ENCODE data around the gene UNK. TPM values are rescaled to one million over a fixed set of nuclear protein-coding genes. Genes with fewer than 3 reads are reported as not detected.
A peak's percentile ranks its signal among the peaks of the same experiment; 100 is the strongest.

UNK gene
- total and polyA plus RNA-seq, 9 of the 15 experiments (the other 6 are each of a cell fraction or from before 2014, with no cell fraction given): 12.8 to 38.6 (median 24.8) TPM

GRCh38 chr17:75843577-75844529 is 59.2 kb downstream of the UNK start, which contains the start of gene UNC13D (continued):
- no peak for TF ChIP-seq ILK (tag; IDR thresholded peaks at IDR 0.05; ENCODE audit: borderline replicate concordance, low read depth)
- 0 out of 2 replicates have a peak, but pooled peaks have one; percentile 21 for TF ChIP-seq ZNF584 (CRISPR knock-in tag; IDR thresholded peaks at IDR 0.05; ENCODE audit: low read depth)
- TF ChIP-seq, protein P1, sequence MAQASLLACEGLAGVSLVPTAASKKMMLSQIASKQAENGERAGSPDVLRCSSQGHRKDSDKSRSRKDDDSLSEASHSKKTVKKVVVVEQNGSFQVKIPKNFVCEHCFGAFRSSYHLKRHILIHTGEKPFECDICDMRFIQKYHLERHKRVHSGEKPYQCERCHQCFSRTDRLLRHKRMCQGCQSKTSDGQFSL (CRISPR knock-in tag; IDR thresholded peaks at IDR 0.05): peak; percentile 79; the same call in 1 of the 2 replicates
- TF ChIP-seq, protein P1 (tag; IDR thresholded peaks at IDR 0.05): peak in 1 of 2 experiments; percentile 89; a peak in 3 of 4 replicates
- TF ChIP-seq, protein P2, sequence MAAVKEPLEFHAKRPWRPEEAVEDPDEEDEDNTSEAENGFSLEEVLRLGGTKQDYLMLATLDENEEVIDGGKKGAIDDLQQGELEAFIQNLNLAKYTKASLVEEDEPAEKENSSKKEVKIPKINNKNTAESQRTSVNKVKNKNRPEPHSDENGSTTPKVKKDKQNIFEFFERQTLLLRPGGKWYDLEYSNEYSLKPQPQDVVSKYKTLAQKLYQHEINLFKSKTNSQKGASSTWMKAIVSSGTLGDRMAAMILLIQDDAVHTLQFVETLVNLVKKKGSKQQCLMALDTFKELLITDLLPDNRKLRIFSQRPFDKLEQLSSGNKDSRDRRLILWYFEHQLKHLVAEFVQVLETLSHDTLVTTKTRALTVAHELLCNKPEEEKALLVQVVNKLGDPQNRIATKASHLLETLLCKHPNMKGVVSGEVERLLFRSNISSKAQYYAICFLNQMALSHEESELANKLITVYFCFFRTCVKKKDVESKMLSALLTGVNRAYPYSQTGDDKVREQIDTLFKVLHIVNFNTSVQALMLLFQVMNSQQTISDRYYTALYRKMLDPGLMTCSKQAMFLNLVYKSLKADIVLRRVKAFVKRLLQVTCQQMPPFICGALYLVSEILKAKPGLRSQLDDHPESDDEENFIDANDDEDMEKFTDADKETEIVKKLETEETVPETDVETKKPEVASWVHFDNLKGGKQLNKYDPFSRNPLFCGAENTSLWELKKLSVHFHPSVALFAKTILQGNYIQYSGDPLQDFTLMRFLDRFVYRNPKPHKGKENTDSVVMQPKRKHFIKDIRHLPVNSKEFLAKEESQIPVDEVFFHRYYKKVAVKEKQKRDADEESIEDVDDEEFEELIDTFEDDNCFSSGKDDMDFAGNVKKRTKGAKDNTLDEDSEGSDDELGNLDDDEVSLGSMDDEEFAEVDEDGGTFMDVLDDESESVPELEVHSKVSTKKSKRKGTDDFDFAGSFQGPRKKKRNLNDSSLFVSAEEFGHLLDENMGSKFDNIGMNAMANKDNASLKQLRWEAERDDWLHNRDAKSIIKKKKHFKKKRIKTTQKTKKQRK (IDR thresholded peaks at IDR 0.05; ENCODE audit: borderline replicate concordance, low read depth, low read length): no peak
- TF ChIP-seq ZNF644 (tag; IDR thresholded peaks at IDR 0.05; ENCODE audit: low read depth): peak; percentile 73; the same call in 1 of the 2 replicates
- TF ChIP-seq TBL1XR1 (IDR thresholded peaks at IDR 0.05; ENCODE audit: low read length in 2 of 2): 0 out of 4 replicates have a peak, but pooled peaks of 1 of the 2 experiments have one; percentile 38
- TF ChIP-seq, protein P3, sequence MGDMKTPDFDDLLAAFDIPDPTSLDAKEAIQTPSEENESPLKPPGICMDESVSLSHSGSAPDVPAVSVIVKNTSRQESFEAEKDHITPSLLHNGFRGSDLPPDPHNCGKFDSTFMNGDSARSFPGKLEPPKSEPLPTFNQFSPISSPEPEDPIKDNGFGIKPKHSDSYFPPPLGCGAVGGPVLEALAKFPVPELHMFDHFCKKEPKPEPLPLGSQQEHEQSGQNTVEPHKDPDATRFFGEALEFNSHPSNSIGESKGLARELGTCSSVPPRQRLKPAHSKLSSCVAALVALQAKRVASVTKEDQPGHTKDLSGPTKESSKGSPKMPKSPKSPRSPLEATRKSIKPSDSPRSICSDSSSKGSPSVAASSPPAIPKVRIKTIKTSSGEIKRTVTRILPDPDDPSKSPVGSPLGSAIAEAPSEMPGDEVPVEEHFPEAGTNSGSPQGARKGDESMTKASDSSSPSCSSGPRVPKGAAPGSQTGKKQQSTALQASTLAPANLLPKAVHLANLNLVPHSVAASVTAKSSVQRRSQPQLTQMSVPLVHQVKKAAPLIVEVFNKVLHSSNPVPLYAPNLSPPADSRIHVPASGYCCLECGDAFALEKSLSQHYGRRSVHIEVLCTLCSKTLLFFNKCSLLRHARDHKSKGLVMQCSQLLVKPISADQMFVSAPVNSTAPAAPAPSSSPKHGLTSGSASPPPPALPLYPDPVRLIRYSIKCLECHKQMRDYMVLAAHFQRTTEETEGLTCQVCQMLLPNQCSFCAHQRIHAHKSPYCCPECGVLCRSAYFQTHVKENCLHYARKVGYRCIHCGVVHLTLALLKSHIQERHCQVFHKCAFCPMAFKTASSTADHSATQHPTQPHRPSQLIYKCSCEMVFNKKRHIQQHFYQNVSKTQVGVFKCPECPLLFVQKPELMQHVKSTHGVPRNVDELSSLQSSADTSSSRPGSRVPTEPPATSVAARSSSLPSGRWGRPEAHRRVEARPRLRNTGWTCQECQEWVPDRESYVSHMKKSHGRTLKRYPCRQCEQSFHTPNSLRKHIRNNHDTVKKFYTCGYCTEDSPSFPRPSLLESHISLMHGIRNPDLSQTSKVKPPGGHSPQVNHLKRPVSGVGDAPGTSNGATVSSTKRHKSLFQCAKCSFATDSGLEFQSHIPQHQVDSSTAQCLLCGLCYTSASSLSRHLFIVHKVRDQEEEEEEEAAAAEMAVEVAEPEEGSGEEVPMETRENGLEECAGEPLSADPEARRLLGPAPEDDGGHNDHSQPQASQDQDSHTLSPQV (IDR thresholded peaks at IDR 0.05): peak; percentile 88; the same call in 1 of the 2 replicates
- TF ChIP-seq MLLT1 (IDR thresholded peaks at IDR 0.05): no peak; a peak in 1 of 4 replicates
- TF ChIP-seq, protein P4, sequence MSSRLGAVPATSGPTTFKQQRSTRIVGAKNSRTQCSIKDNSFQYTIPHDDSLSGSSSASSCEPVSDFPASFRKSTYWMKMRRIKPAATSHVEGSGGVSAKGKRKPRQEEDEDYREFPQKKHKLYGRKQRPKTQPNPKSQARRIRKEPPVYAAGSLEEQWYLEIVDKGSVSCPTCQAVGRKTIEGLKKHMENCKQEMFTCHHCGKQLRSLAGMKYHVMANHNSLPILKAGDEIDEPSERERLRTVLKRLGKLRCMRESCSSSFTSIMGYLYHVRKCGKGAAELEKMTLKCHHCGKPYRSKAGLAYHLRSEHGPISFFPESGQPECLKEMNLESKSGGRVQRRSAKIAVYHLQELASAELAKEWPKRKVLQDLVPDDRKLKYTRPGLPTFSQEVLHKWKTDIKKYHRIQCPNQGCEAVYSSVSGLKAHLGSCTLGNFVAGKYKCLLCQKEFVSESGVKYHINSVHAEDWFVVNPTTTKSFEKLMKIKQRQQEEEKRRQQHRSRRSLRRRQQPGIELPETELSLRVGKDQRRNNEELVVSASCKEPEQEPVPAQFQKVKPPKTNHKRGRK (tag; IDR thresholded peaks at IDR 0.05): no peak
- peak; percentile 50 for TF ChIP-seq HMGN3 (IDR thresholded peaks at IDR 0.05; ENCODE audit: borderline replicate concordance, extremely low read depth, insufficient read length, low read depth, low read length)
- peak; percentile 3 for TF ChIP-seq ELF4 (CRISPR knock-in tag; IDR thresholded peaks at IDR 0.05)
